Measurements from ENCODE around the gene LYPD4.

The LYPD4 gene

DNA sequence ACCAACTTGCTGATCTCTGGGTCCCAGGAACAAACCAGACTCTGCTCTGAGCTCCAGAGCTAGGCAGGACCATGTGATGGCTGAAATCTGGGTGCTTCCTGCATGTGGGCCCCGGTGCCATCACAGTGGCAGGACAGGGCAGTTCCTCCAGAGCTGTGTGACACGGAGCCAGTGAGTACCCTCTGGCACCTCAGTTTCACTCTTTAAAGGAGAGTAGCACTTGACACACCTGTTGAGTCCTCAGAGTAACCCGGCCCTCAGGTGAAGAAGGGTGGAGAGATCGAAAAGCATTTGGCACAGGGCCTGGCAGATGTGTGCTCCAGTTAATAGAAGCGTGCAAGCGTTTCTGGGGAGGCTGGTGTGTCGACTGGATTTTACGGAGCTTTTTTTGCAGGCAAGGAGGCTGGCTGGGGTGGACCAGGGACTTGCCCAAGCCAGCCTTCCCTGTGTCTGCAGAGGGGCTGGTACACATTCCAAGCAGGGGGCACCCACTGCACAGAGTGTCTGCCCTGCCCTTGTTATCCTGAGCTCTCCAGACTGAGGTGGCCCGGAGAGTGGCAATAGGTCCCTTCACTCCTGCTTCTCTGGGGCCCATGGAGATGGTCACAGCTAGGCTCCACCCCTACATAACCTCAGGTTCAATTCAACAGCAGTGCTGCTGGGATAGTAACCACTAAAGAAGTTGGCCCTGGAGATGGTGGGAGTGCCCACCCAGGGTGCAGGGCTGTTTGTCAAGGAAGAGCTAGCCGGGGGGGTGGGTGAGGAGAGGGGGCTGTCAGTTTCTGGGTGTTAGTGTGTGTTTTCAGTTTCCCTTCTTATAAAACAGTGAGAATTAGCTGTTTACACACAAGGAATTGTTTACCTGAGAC lies 23.9 kb upstream of the LYPD4 start:
- TF ChIP-seq TAF1 (IDR thresholded peaks at IDR 0.05; ENCODE audit: borderline replicate concordance, insufficient read depth, low read length) (no peak), FOXP2 (optimal IDR thresholded peaks at IDR 0.05; ENCODE audit: borderline replicate concordance, extremely low read depth, extremely low read length, insufficient read depth) (no peak), SIN3A (IDR thresholded peaks at IDR 0.05; ENCODE audit: borderline replicate concordance, insufficient read depth, low read length) (no peak), POLR2AphosphoS5 (IDR thresholded peaks at IDR 0.05; ENCODE audit: low read depth, low read length) (no peak), REST (IDR thresholded peaks at IDR 0.05; ENCODE audit: insufficient read depth in 1 of 2, low read depth in 2 of 2, low read length in 2 of 2) (no peak)

GRCh38 chr19:41866284-41866683 lies 21.8 kb upstream of the LYPD4 start:
- TF ChIP-seq TAF1 (IDR thresholded peaks at IDR 0.05; ENCODE audit: borderline replicate concordance, insufficient read depth, low read length) (no peak), SIN3A (IDR thresholded peaks at IDR 0.05; ENCODE audit: borderline replicate concordance, insufficient read depth, low read length) (no peak), REST (IDR thresholded peaks at IDR 0.05; ENCODE audit: insufficient read depth in 1 of 2, low read depth in 2 of 2, low read length in 2 of 2) (no peak), FOXP2 (optimal IDR thresholded peaks at IDR 0.05; ENCODE audit: borderline replicate concordance, extremely low read depth, extremely low read length, insufficient read depth) (no peak), POLR2AphosphoS5 (IDR thresholded peaks at IDR 0.05; ENCODE audit: low read depth, low read length) (no peak)

DNA sequence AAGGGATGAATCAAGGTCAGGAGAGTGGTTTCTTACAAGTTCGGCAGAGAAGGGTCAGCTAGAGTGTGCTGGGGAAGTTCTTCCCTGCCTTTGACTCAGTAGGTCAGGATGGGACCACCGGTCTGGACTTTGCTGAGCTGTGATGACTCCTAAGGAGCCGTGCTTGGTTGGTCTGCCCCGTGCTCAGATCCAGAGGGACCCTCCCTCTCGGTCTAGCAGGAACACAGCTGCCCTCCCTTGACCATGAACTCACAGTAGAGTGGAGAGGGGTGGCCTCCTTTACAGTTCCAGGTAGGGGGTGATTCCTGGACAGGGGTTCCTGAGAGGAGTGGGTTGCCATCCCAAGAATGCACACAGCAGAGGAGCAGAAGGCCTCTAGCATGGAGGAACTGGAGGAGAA lies 19.9 kb upstream of the LYPD4 start:
- TF ChIP-seq REST (IDR thresholded peaks at IDR 0.05; ENCODE audit: insufficient read depth in 1 of 2, low read depth in 2 of 2, low read length in 2 of 2), result no peak
- no peak for TF ChIP-seq POLR2AphosphoS5 (IDR thresholded peaks at IDR 0.05; ENCODE audit: low read depth, low read length)
- no peak for TF ChIP-seq FOXP2 (optimal IDR thresholded peaks at IDR 0.05; ENCODE audit: borderline replicate concordance, extremely low read depth, extremely low read length, insufficient read depth)
- no peak for TF ChIP-seq TAF1 (IDR thresholded peaks at IDR 0.05; ENCODE audit: borderline replicate concordance, insufficient read depth, low read length)
- no peak for TF ChIP-seq SIN3A (IDR thresholded peaks at IDR 0.05; ENCODE audit: borderline replicate concordance, insufficient read depth, low read length)

GRCh38 chr19:41863209-41863931 lies 18.9 kb upstream of the LYPD4 start:
- TF ChIP-seq FOXP2 (optimal IDR thresholded peaks at IDR 0.05; ENCODE audit: borderline replicate concordance, extremely low read depth, extremely low read length, insufficient read depth), result no peak
- TF ChIP-seq SIN3A (IDR thresholded peaks at IDR 0.05; ENCODE audit: borderline replicate concordance, insufficient read depth, low read length), result no peak
- no peak for TF ChIP-seq TAF1 (IDR thresholded peaks at IDR 0.05; ENCODE audit: borderline replicate concordance, insufficient read depth, low read length)
- no peak for TF ChIP-seq REST (IDR thresholded peaks at IDR 0.05; ENCODE audit: insufficient read depth in 1 of 2, low read depth in 2 of 2, low read length in 2 of 2)
- TF ChIP-seq POLR2AphosphoS5 (IDR thresholded peaks at IDR 0.05; ENCODE audit: low read depth, low read length), result no peak

Data from PFSK-1 (cell line).